Measurements from ENCODE around the gene VIPAS39.
"Not testable (repeated sequence)": the region's sequence is repeated elsewhere in the genome, so short reads cannot be mapped to it uniquely, and the experiment has no call there.

The VIPAS39 gene

DNA sequence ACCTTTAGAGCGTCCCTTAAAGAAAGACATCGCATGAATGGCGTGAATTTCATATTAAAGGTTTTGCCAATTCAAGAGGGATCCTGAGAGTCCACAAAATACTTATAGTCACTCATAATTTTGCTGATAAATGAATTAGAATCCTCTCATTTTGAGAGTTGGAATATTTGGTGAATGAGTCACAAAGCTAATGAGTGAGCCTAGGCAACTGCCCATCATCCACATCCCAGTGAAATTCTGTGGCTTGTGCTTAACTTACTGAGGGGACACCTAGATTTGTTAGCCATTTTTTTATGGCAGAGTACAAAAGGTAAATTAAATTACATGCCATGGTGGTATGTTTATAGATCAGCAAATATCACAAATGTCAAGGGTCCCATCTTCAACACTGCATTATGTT lies 21.4 kb downstream of the VIPAS39 start:
- TF ChIP-seq, protein P1, sequence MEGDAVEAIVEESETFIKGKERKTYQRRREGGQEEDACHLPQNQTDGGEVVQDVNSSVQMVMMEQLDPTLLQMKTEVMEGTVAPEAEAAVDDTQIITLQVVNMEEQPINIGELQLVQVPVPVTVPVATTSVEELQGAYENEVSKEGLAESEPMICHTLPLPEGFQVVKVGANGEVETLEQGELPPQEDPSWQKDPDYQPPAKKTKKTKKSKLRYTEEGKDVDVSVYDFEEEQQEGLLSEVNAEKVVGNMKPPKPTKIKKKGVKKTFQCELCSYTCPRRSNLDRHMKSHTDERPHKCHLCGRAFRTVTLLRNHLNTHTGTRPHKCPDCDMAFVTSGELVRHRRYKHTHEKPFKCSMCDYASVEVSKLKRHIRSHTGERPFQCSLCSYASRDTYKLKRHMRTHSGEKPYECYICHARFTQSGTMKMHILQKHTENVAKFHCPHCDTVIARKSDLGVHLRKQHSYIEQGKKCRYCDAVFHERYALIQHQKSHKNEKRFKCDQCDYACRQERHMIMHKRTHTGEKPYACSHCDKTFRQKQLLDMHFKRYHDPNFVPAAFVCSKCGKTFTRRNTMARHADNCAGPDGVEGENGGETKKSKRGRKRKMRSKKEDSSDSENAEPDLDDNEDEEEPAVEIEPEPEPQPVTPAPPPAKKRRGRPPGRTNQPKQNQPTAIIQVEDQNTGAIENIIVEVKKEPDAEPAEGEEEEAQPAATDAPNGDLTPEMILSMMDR (IDR thresholded peaks at IDR 0.05; ENCODE audit: low read depth, low read length), result no peak
- no peak overlapping the region for H3K4me3 ChIP-seq (replicated peaks in 1 of 2; ENCODE audit: low read depth in 2 of 2, low read length in 2 of 2)
- DNase-seq (ENCODE audit: low read depth in 2 of 2), result no peak

DNA sequence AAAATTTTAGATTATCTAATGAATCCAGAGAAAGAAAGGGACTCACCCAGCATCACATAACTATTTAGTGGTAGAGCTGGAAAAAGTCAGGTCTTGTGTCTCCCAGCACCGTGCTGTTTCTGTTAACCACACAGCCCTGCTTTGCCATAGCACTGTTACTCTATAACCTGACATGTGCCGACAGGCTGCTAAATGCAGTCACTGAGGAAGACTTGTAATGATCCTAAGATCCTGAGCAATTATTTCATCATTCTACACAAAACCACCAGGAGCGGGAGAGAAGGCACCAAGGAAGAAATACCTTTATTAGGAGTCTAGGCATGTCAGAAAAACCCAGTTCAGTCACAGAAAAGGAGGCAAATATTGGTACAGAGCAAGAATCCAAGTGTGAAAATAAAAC lies 31.0 kb downstream of the VIPAS39 start:
- no peak overlapping the region for H3K4me3 ChIP-seq (replicated peaks in 1 of 2; ENCODE audit: low read depth in 2 of 2, low read length in 2 of 2)
- DNase-seq (ENCODE audit: low read depth in 2 of 2), result no peak
- TF ChIP-seq, protein P1 (IDR thresholded peaks at IDR 0.05; ENCODE audit: low read depth, low read length), result no peak

DNA sequence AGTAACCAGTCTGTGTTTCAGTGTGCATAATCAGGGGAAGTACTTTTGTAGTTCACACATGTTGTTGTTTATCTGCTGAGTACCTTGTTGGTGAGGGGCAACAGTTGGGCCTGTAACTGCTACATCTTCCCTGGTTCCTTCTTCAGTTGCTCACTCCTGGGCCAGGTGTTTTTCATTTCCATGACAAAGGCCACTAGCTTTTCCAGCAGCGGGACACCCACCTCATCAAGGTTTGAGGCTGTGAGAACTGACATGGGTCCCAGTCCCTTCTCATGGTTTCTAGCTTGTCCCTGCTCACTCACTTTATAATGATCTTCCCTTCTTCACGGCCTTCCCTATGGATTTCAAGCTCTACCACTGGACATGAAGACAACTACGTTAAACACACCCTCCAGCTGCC lies 32.5 kb downstream of the VIPAS39 start:
- DNase-seq (ENCODE audit: low read depth in 2 of 2), result no peak
- TF ChIP-seq, protein P1 (IDR thresholded peaks at IDR 0.05; ENCODE audit: low read depth, low read length), result no peak
- no peak overlapping the region for H3K4me3 ChIP-seq (replicated peaks in 1 of 2; ENCODE audit: low read depth in 2 of 2, low read length in 2 of 2)

DNA sequence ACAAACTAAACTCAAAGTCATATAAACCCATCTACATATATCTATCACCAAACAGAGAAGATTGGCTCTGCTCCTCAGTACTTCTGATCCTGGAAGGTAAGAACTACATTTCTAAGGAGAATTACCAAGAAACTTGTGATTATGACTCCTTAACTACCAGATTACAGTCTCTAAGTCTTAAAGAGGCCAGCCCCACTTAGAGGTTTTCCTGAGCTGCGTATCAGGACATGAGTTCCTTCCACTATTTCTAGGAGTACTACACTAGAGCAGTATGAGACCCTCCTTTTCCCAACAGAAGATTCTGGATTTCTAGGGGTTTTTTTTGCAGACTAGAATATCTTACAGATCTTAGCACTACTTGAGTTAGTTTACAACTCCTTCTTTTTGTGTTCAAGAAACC lies 34.0 kb downstream of the VIPAS39 start, which contains the start of gene NOXRED1:
TSS of gene NOXRED1 (minus strand) at position 101 of the 400 bp plus-strand sequence. CDS start 634 bp downstream, outside the sequence.
- no peak for DNase-seq (ENCODE audit: low read depth in 2 of 2)
- TF ChIP-seq, protein P1 (IDR thresholded peaks at IDR 0.05; ENCODE audit: low read depth, low read length), result no peak
- H3K4me3 ChIP-seq (replicated peaks in 1 of 2; ENCODE audit: low read depth in 2 of 2, low read length in 2 of 2), result no peak within 1 kb of the TSS

DNA sequence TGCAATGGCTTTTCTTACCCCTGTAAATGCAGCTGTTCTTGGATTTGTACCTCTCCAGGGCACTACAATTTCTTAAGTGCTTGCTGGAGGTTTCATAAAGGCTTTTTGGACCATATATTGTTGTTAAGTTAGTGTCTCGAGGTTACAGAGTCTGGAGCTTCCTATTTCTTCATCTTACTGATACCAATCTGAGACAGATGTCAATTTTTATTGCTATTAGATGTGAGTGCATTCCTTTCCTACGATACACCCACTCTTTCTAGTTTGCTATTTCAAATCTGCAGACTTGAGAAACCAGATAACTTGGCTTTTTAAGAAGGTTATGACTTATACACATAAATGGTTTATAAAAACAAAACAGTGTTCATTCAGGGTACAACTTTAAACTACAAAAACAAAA lies 36.2 kb downstream of the VIPAS39 start:
- peak; percentile 5 to 7 for DNase-seq (ENCODE audit: low read depth in 2 of 2)
- H3K4me3 ChIP-seq (replicated peaks in 1 of 2; ENCODE audit: low read depth in 2 of 2, low read length in 2 of 2), result no peak overlapping the region
- TF ChIP-seq, protein P1 (IDR thresholded peaks at IDR 0.05; ENCODE audit: low read depth, low read length), result no peak

DNA sequence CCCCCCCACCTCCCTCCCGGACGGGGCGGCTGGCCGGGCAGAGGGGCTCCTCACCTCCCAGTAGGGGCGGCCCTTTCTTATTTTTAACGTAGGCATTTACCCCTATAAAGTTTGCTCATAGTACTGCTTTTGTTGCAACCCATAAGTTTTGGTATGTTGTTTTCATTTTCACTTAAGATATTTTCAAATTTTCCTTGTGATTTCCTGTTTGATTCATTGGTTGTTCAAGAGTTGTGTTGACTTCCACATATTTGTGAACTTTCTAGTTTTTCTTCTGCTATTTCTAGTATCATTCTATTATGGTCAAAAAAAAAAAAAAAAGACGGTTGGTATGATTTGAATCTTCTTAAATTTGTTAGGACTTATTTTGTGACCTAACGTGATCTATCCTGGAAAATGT lies 40.6 kb downstream of the VIPAS39 start:
- no peak for DNase-seq (ENCODE audit: low read depth in 2 of 2)
- no peak overlapping the region for H3K4me3 ChIP-seq (replicated peaks in 1 of 2; ENCODE audit: low read depth in 2 of 2, low read length in 2 of 2)
- TF ChIP-seq, protein P1 (IDR thresholded peaks at IDR 0.05; ENCODE audit: low read depth, low read length), result no peak

DNA sequence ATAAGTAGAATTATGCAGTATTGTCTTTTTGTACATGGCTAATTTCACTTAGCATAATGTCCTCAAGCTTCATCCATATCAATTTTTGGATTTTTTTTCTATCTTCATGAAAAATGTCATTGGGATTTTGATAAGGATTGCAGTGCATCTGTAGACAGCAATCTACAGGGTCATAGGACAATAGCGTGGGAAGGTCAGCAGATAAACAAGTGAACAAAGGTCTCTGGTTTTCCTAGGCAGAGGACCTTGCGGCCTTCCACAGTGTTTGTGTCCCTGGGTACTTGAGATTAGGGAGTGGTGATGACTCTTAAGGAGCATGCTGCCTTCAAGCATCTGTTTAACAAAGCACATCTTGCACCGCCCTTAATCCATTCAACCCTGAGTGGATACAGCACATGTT lies 41.3 kb downstream of the VIPAS39 start:
- H3K4me3 ChIP-seq (replicated peaks in 1 of 2; ENCODE audit: low read depth in 2 of 2, low read length in 2 of 2); DNase-seq (ENCODE audit: low read depth in 2 of 2): not testable (repeated sequence)

DNA sequence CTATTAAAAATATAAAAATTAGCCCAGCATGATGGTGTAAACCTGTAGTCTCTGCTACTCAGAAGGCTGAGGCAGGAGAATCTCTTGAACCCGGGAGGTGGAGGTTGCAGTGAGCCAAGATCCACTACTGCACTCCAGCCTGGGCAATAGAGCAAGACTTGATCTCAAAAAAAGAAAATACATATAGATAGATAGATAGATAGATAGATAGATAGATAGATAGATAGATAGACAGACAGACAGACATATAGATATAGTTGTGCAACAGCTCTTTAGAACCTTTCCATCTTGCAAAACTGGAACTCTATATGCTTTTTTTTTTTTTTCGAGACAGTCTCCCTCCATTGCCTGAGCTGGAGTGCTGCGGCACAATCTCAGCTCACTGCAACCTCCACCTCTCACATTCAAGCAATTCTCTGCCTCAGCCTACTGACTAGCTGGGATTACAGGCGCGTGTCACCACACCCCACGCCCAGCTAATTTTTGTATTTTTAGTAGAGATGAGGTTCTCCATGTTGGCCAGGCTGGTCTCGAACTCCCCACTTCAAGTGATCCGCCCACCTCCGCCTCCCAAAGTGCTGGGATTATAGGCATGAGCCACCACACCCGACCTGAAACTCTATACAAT lies 41.9 kb downstream of the VIPAS39 start:
- not testable (repeated sequence) for DNase-seq (ENCODE audit: low read depth in 2 of 2); H3K4me3 ChIP-seq (replicated peaks in 1 of 2; ENCODE audit: low read depth in 2 of 2, low read length in 2 of 2)

Data from cardiac fibroblast (primary cell).